Globus pallidus (tissue), 1 donor: ENCODE measurements around the gene ZNF438.
"Not testable (repeated sequence)": the region's sequence is repeated elsewhere in the genome, so short reads cannot be mapped to it uniquely, and the experiment has no call there.

Experiments used
- DNase-seq: peaks from one replicate; pipeline ENCODE4 v3.0.0-alpha.2; 2015; ENCODE audit warnings: low spot score

Gene ZNF438

GRCh38 chr10:30935078-30935477 is 96.6 kb downstream of the ZNF438 start:
- DNase-seq = no peak

- DNase-seq = no peak
Observed at GRCh38 chr10:30931094-30931493, 100.6 kb downstream of the ZNF438 start.

GRCh38 chr10:30929901-30930520 is 101.7 kb downstream of the ZNF438 start:
- DNase-seq = no peak

GRCh38 chr10:30929311-30929729 is 102.3 kb downstream of the ZNF438 start:
- DNase-seq = not testable (repeated sequence)

- no peak for DNase-seq
Observed at GRCh38 chr10:30928742-30929141, 102.9 kb downstream of the ZNF438 start.

- no peak for DNase-seq
Observed at GRCh38 chr10:30918651-30919050, 113.0 kb downstream of the ZNF438 start.

- no peak for DNase-seq
Observed at GRCh38 chr10:30917789-30918188, 113.9 kb downstream of the ZNF438 start.

- DNase-seq = no peak
Observed at GRCh38 chr10:30917067-30917466, 114.6 kb downstream of the ZNF438 start.

GRCh38 chr10:30915146-30915545 is 116.5 kb downstream of the ZNF438 start:
- DNase-seq = no peak

GRCh38 chr10:30911303-30911863 is 120.3 kb downstream of the ZNF438 start:
- DNase-seq = no peak

GRCh38 chr10:30903397-30904138 is 128.1 kb downstream of the ZNF438 start:
- no peak for DNase-seq

GRCh38 chr10:30902621-30903396 is 128.9 kb downstream of the ZNF438 start:
- DNase-seq = no peak

GRCh38 chr10:30901487-30901886 is 130.2 kb downstream of the ZNF438 start:
- DNase-seq = not testable (repeated sequence)

GRCh38 chr10:30898964-30899363 is 132.7 kb downstream of the ZNF438 start:
- DNase-seq = no peak

- no peak for DNase-seq
Observed at GRCh38 chr10:30897547-30897946, 134.1 kb downstream of the ZNF438 start.

GRCh38 chr10:30897048-30897447 is 134.6 kb downstream of the ZNF438 start:
- DNase-seq = no peak

GRCh38 chr10:30894221-30894620 is 137.4 kb downstream of the ZNF438 start:
- no peak for DNase-seq

GRCh38 chr10:30893208-30893607 is 138.5 kb downstream of the ZNF438 start:
- no peak for DNase-seq

GRCh38 chr10:30887839-30888238 is 143.8 kb downstream of the ZNF438 start:
- DNase-seq = no peak

GRCh38 chr10:30885423-30885822 is 146.2 kb downstream of the ZNF438 start:
- DNase-seq = no peak

- DNase-seq = no peak
Observed at GRCh38 chr10:30883751-30884150, 147.9 kb downstream of the ZNF438 start.

GRCh38 chr10:30883116-30883515 is 148.5 kb downstream of the ZNF438 start:
- DNase-seq = no peak

- DNase-seq = no peak
Observed at GRCh38 chr10:30882281-30882680, 149.4 kb downstream of the ZNF438 start.
